Activated T-cell treated with anti-CD3 and anti-CD28 coated beads, Interleukin-2, amount 50 U/mL, for 4 hours (primary cell): ENCODE measurements around the gene STK4. TPM values are rescaled to one million over a fixed set of nuclear protein-coding genes. Genes with fewer than 3 reads are reported as not detected.

Experiments
- ATAC-seq, 2 donors: fragments of 200-7000 bp; cut with Tn5 transposase; one replicate each; pipeline ENCODE4 v1.10.0; 2021
- DNase-seq: peaks from one replicate; pipeline ENCODE4 v3.0.0-alpha.2; 2020
- H3K27me3 Mint-ChIP-seq: one replicate; pipeline ENCODE4 v1.8.0; 2021; ENCODE audit warnings: low read depth, mixed read lengths
- H3K36me3 Mint-ChIP-seq: one replicate; pipeline ENCODE4 v1.8.0; 2022; ENCODE audit warnings: mixed read lengths; ENCODE audit not compliant: insufficient read depth
- H3K4me1 Mint-ChIP-seq: one replicate; pipeline ENCODE4 v1.8.0; 2021; ENCODE audit warnings: low read depth, mixed read lengths
- H3K4me3 Mint-ChIP-seq: one replicate; pipeline ENCODE4 v1.8.0; 2021; ENCODE audit warnings: mild to moderate bottlenecking, moderate library complexity, mixed read lengths
- H3K9me3 Mint-ChIP-seq: one replicate; pipeline ENCODE4 v1.8.0; 2021; ENCODE audit warnings: mixed read lengths
- total RNA-seq, 3 donors: library from RNA; stranded (reverse); gene quantifications; one replicate each; pipeline ENCODE4 v1.2.1, GENCODE V29; 2021

STK4 gene
- total RNA-seq, 3 donors from 2014 or later: 134 to 157 (median 149) TPM

- peaks cover 5% of the 10 kb centered on the region for H3K36me3 Mint-ChIP-seq
- H3K9me3 Mint-ChIP-seq: no peaks in the 10 kb centered on the region
- peaks cover 8% of the 10 kb centered on the region for H3K4me1 Mint-ChIP-seq
- H3K27me3 Mint-ChIP-seq: peaks cover 20% of the 10 kb centered on the region
- no peak overlapping the region for H3K4me3 Mint-ChIP-seq
- ATAC-seq (no peak), DNase-seq (no peak)
Observed at GRCh38 chr20:45094201-45094600, 127.9 kb downstream of the STK4 start.

- H3K9me3 Mint-ChIP-seq: no peaks in the 10 kb centered on the region
- H3K36me3 Mint-ChIP-seq: peaks cover 5% of the 10 kb centered on the region
- H3K4me3 Mint-ChIP-seq: no peak overlapping the region
- peaks cover 8% of the 10 kb centered on the region for H3K4me1 Mint-ChIP-seq
- H3K27me3 Mint-ChIP-seq: peaks cover 28% of the 10 kb centered on the region
- ATAC-seq (no peak), DNase-seq (no peak)
Observed at GRCh38 chr20:45094864-45095574, 128.7 kb downstream of the STK4 start.

- Mint-ChIP-seq H3K4me3 (no peak overlapping the region), H3K9me3 (no peaks in the 10 kb centered on the region), H3K36me3 (peaks cover 4% of the 10 kb centered on the region), H3K4me1 (peaks cover 12% of the 10 kb centered on the region), H3K27me3 (peaks cover 34% of the 10 kb centered on the region)
- peak; percentile 41 to 67 for ATAC-seq
- DNase-seq: peak; percentile 56
Observed at GRCh38 chr20:45095805-45096238, 129.5 kb downstream of the STK4 start.

DNA sequence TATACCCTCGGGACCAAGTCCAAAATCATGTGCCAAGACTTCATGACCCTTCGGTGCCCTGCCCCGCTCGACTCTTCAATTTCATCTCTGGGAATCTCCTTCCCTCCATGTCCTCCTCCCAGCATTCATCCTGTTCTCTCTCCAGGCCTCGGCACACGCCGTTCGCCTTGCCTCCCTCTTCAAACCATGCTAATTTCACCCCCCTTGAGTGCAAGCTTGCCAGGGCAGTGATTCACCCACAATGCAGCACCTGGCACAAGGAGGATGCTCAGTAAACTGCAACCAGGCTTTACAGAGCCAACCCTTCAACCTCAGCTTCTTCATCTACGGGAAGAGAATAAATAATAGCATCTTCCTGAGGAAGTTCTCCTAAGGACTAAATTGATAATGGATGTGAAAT lies 130.5 kb downstream of the STK4 start:
- Mint-ChIP-seq H3K36me3 (no peaks in the 10 kb centered on the region), H3K27me3 (peaks cover 41% of the 10 kb centered on the region), H3K9me3 (no peaks in the 10 kb centered on the region), H3K4me3 (no peak overlapping the region), H3K4me1 (peaks cover 15% of the 10 kb centered on the region)
- no peak for DNase-seq
- no peak for ATAC-seq

DNA sequence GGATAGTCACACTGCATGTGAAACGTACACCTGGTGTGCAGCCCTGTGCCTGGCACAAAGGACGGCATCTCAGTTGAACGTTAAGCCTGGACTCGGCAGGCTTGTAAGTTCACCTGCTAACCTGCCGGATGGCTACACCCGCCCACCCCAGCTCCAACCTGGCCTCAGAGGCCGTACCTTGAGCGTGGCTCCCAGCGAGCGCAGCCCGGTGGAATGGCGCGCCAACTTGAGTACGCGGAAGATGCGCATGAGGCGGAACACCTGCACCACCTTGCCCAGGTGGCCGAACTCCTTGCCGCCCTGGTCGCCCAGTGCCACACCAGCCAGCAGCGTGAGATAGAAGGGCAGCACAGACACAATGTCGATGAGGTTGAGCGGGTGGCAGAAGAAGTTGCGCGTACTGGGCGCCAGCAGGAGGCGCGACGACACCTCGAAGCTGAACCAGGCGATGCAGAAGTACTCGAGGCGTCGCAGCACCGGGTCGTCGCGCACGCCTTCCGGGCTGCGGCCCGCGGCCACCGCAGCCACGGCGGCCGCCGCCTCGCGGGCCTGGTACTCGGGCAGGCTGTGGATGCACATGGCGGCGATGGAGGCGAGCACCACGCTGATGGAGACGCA lies 131.3 kb downstream of the STK4 start:
- H3K4me1 Mint-ChIP-seq: peaks cover 15% of the 10 kb centered on the region

DNA sequence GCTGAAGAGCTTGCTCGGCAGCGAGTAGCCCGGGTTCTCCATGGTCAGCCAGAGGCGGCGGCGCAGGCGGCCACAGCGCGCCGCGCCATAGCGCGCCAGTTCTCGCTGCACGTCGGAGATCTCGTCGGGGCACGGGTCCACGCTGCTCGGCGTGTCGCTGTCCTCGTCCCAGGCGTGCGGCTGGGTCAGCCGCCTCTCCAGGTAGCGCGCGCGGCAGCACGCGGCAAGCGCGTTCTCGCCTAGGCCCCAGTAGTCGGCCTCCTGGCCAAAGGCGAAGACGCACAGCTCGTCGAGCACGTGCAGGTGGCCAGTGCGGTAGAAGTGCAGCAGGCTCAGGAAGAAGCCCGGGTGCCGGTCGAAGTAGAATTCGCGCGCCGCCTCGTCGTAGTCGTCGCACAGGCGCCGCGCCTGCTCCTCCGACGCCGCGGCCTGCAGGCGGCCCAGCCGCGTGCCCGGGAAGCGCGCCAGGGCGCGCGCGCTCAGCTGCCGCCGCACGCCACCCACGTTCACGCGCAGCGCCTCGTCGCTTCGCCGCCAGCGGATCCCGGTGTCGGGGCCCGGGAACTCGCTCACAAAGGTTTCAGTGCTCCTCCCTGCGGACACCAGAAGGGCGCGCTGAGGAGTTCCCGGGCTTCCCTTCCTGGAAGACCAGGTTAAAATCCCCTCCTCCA lies 131.9 kb downstream of the STK4 start:
- Mint-ChIP-seq H3K36me3 (no peaks in the 10 kb centered on the region), H3K4me3 (no peak overlapping the region), H3K27me3 (peaks cover 47% of the 10 kb centered on the region), H3K4me1 (peaks cover 15% of the 10 kb centered on the region), H3K9me3 (no peaks in the 10 kb centered on the region)
- DNase-seq (no peak), ATAC-seq (peak; percentile 33 to 49)

More for the DNA sequence above, 131.3 kb downstream of the STK4 start:
- H3K4me3 Mint-ChIP-seq: peak overlapping the region; percentile 42
- DNase-seq (no peak), ATAC-seq (peak; percentile 51 to 61)
- peaks cover 45% of the 10 kb centered on the region for H3K27me3 Mint-ChIP-seq
- H3K9me3 Mint-ChIP-seq: no peaks in the 10 kb centered on the region
- H3K36me3 Mint-ChIP-seq: no peaks in the 10 kb centered on the region

DNA sequence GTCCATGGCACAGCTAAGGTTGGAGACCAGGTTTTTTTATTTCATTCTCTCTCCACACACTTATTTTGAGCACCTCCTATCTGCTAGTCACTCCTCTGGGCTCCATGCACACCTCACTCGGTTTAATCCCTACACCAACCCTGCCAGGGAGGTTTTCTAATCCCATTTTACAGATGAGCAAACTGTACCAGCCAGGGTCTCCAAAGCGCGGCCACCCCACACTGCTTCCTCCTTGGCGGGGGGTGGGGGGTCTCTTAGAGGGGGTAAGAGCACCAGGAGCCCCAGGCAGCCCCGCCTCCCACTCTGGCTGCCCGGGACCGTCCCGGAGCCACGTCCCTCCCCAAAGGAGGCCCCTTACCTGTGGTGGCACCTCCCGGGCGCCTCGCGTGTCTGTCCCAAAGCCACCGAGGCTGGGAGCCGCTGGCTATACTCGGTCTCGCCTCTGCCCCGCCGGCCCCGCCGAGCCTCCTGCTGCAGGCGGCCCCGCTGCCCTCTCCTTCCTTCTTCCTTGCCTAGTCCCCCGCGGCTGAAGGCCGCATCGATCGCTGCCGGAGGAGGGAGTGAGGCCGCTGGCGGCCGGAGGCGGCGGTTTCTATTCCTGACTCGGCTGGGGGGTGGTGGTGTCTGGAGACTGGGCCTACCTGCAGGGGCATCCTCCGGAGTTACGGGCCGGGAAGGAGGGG lies 134.4 kb downstream of the STK4 start, which contains the start of gene KCNS1:
Gene KCNS1, minus strand, starts transcription at position 565 of the 683 bp plus-strand sequence. CDS start 1,891 bp downstream, outside the sequence.
- DNase-seq (no peak), ATAC-seq (no peak)
- Mint-ChIP-seq H3K9me3 (no peaks in the 10 kb centered on the region), H3K4me3 (no peak within 1 kb of the TSS), H3K27me3 (peaks cover 47% of the 10 kb centered on the region), H3K36me3 (no peaks in the 10 kb centered on the region), H3K4me1 (peaks cover 15% of the 10 kb centered on the region)

DNA sequence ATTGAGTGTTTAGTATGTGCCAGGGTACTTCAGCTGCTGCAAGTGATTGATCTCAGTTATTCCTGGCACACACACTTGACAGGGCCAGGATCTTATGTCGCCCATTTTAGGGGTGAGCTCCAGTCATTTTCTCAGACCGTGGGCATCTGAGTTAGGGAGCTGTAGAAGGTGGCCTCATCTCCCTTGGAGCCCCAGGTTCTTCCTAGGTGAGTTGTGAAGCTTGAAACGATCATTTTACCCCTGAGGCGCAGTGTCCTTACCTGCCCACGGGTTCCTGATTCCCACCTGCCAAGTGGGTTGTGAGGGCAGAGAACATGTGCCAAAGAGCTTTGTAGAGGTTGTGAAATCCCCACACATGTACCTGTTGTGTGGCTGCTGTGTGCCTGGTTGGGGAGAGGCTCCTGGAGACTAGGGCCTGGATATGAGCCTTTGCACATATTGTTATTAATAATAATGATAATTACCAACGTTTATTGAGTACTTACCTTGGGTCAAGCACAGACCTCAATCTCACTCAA lies 135.1 kb downstream of the STK4 start:
- Mint-ChIP-seq H3K4me3 (no peak overlapping the region), H3K27me3 (peaks cover 47% of the 10 kb centered on the region)
- DNase-seq: no peak

GRCh38 chr20:45103072-45103471 lies 136.8 kb downstream of the STK4 start:
- no peaks in the 10 kb centered on the region for H3K36me3 Mint-ChIP-seq

More for the DNA sequence above, 135.1 kb downstream of the STK4 start:
- Mint-ChIP-seq H3K4me1 (peaks cover 12% of the 10 kb centered on the region), H3K36me3 (no peaks in the 10 kb centered on the region), H3K9me3 (no peaks in the 10 kb centered on the region)
- ATAC-seq: no peak

GRCh38 chr20:45104786-45105185 lies 138.5 kb downstream of the STK4 start:
- H3K9me3 Mint-ChIP-seq: no peaks in the 10 kb centered on the region
- H3K4me1 Mint-ChIP-seq: peaks cover 7% of the 10 kb centered on the region
- no peaks in the 10 kb centered on the region for H3K36me3 Mint-ChIP-seq
- H3K27me3 Mint-ChIP-seq: peaks cover 32% of the 10 kb centered on the region
- no peak overlapping the region for H3K4me3 Mint-ChIP-seq
- no peak for ATAC-seq
- no peak for DNase-seq

More at GRCh38 chr20:45103072-45103471, 136.8 kb downstream of the STK4 start:
- Mint-ChIP-seq H3K4me1 (peaks cover 7% of the 10 kb centered on the region), H3K4me3 (no peak overlapping the region), H3K27me3 (peaks cover 43% of the 10 kb centered on the region), H3K9me3 (no peaks in the 10 kb centered on the region)
- ATAC-seq (no peak), DNase-seq (no peak)

DNA sequence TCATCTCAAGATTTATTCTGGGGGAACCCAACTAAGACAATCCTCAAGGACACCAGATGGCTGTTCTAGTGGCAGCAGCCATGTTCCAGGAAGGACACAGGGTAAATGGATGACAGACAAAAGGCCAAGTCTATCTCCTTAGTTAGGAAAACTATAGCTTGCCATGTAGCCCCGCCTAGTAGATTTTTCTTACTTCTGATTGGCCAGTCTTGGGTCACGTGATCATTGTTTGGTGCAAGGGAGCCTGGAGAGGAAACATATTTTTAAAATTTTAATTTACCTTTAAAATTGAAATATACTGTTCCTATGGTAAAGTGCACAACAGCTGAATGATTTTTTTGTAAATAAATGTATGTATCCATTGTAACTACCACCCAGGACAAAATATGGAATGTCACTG lies 139.0 kb downstream of the STK4 start:
- Mint-ChIP-seq H3K36me3 (no peaks in the 10 kb centered on the region), H3K27me3 (peaks cover 27% of the 10 kb centered on the region), H3K9me3 (no peaks in the 10 kb centered on the region), H3K4me3 (no peak overlapping the region), H3K4me1 (peaks cover 5% of the 10 kb centered on the region)
- ATAC-seq (no peak), DNase-seq (no peak)

GRCh38 chr20:45109634-45110033 lies 143.3 kb downstream of the STK4 start:
- no peaks in the 10 kb centered on the region for H3K36me3 Mint-ChIP-seq
- DNase-seq: no peak
- H3K27me3 Mint-ChIP-seq: peaks cover 14% of the 10 kb centered on the region
- H3K9me3 Mint-ChIP-seq: no peaks in the 10 kb centered on the region
- H3K4me3 Mint-ChIP-seq: no peak overlapping the region
- peaks cover 2% of the 10 kb centered on the region for H3K4me1 Mint-ChIP-seq
- no peak for ATAC-seq

- Mint-ChIP-seq H3K27me3 (peaks cover 14% of the 10 kb centered on the region), H3K4me1 (peaks cover 4% of the 10 kb centered on the region), H3K36me3 (no peaks in the 10 kb centered on the region), H3K4me3 (no peak overlapping the region), H3K9me3 (no peaks in the 10 kb centered on the region)
- ATAC-seq (no peak), DNase-seq (no peak)
Observed at GRCh38 chr20:45110301-45110700, 144.0 kb downstream of the STK4 start.

DNA sequence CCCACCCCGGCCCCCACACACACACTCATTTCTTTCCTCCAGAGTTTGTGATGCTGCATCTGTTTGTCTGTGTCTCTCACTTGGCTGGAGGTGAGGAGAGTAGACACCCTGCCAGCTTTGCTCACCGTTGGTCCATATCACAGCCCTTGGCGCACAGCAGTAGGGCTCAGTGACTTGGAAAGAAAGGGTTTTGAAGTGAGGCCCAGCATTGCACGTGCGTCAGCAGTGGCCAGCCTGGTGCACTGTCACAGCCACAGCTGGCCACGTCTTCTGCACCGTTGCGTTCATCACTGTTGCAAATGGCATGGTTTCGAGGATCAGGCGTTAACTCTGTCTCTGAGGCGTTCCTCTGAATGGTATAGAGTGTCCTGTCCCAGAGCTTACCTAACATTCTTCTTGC lies 145.0 kb downstream of the STK4 start:
- peaks cover 4% of the 10 kb centered on the region for H3K4me1 Mint-ChIP-seq
- H3K4me3 Mint-ChIP-seq: no peak overlapping the region
- DNase-seq: no peak
- peaks cover 14% of the 10 kb centered on the region for H3K27me3 Mint-ChIP-seq
- no peaks in the 10 kb centered on the region for H3K36me3 Mint-ChIP-seq
- ATAC-seq: no peak
- no peaks in the 10 kb centered on the region for H3K9me3 Mint-ChIP-seq
